H1 (cell line): ENCODE data around the gene APOA1. TPM values are rescaled to one million over a fixed set of nuclear protein-coding genes. Genes with fewer than 3 reads are reported as not detected.

Experiments
- ASH2L ChIP-seq: fragments of 200-600, 300-600 bp; sonication (generic); IDR thresholded peaks from one replicate; pipeline ENCODE4 v1.7.1; 2017; ENCODE audit warnings: low read length
- CBX5 ChIP-seq: fragments of 300-800, 300-1000 bp; sonication (generic); IDR thresholded peaks from 2 replicates; pipeline ENCODE4 v1.7.1; 2016; ENCODE audit warnings: antibody characterized with exemption, low read length, low read depth
- CEBPB ChIP-seq: IDR thresholded peaks from 2 replicates; pipeline ENCODE4 v1.6.1; 2012; ENCODE audit warnings: low read depth, low read length
- EGR1 ChIP-seq: IDR thresholded peaks from 2 replicates; pipeline ENCODE4 v1.6.1; 2011; ENCODE audit warnings: low read depth, low read length, borderline replicate concordance
- GTF2F1 ChIP-seq: IDR thresholded peaks from 2 replicates; pipeline ENCODE4 v1.6.1; 2012; ENCODE audit warnings: low read depth, low read length, improper control_type of control experiment, borderline replicate concordance
- HDAC2 ChIP-seq, 2 experiments: fragments of 300-600 bp in 1 of 2; sonication (generic) in 1 of 2; IDR thresholded peaks; 2 replicates each; pipeline ENCODE4 v1.6.1; 2011 to 2012; ENCODE audit warnings: low read depth in 2 of 2, low read length in 2 of 2, mild to moderate bottlenecking in 2 of 2, moderate library complexity in 2 of 2, borderline replicate concordance in 1 of 2, inconsistent platforms in 1 of 2
- HDAC6 ChIP-seq: IDR thresholded peaks from one replicate; pipeline ENCODE4 v1.7.1; 2012; ENCODE audit warnings: low read depth, mild to moderate bottlenecking, inconsistent platforms, low read length, moderate library complexity
- KDM4A ChIP-seq: IDR thresholded peaks from one replicate; pipeline ENCODE4 v1.7.1; 2012; ENCODE audit warnings: low read depth, mild to moderate bottlenecking, moderate library complexity, low read length, inconsistent platforms; ENCODE audit not compliant: severe bottlenecking
- NRF1 ChIP-seq: IDR thresholded peaks from 2 replicates; pipeline ENCODE4 v1.6.1; 2011; ENCODE audit warnings: mild to moderate bottlenecking, low read depth, low read length, improper control_type of control experiment
- POLR2AphosphoS5 ChIP-seq: IDR thresholded peaks from 2 replicates; pipeline ENCODE4 v1.6.1; 2011; ENCODE audit warnings: low read depth, low read length
- RAD21 ChIP-seq, 2 experiments: IDR thresholded peaks in 1 of 2; conservative IDR thresholded peaks in 1 of 2; 2 replicates each; pipeline ENCODE4 v1.6.1; 2011; ENCODE audit warnings: low read depth in 2 of 2, low read length in 2 of 2, improper control_type of control experiment in 1 of 2, inconsistent platforms in 1 of 2, mild to moderate bottlenecking in 1 of 2, moderate library complexity in 1 of 2
- RBBP5 ChIP-seq: IDR thresholded peaks from 2 replicates; pipeline ENCODE4 v1.7.1; 2012; ENCODE audit warnings: low read depth, mild to moderate bottlenecking, inconsistent platforms, low read length, moderate library complexity, borderline replicate concordance
- SIRT6 ChIP-seq: IDR thresholded peaks from one replicate; pipeline ENCODE4 v1.7.1; 2012; ENCODE audit warnings: low read length, inconsistent platforms
- SRF ChIP-seq: IDR thresholded peaks from 2 replicates; pipeline ENCODE4 v1.6.1; 2011; ENCODE audit warnings: mild to moderate bottlenecking, low read depth, low read length, moderate library complexity
- TAF7 ChIP-seq: optimal IDR thresholded peaks from 2 replicates; pipeline ENCODE3; 2011; ENCODE audit warnings: low read depth, mild to moderate bottlenecking, inconsistent platforms, low read length, moderate library complexity, borderline replicate concordance
- TEAD4 ChIP-seq: IDR thresholded peaks from 2 replicates; pipeline ENCODE4 v1.6.1; 2012; ENCODE audit warnings: low read depth, low read length, inconsistent platforms, mixed read lengths
- polyA plus RNA-seq, 7 experiments: library from polyadenylated mRNA; depleted of rRNA in 3 of 7; stranded (reverse) in 5 of 7; unstranded in 2 of 7; fragments of >200 nt in 5 of 7; fragments of 200-250 nt in 2 of 7; gene quantifications; 1 replicate in 5 of 7; 2 replicates in 1 of 7; 4 replicates in 1 of 7; pipeline versions ENCODE4 v1.2.1 to v1.2.3, GENCODE V29; 2011 to 2013; ENCODE audit warnings: missing spikeins in 2 of 7, mixed read lengths in 2 of 7
- total RNA-seq: library from RNA; stranded (reverse); fragmentation: NEBNext Ultra II Directional; extraction: Animal tissue kit (Norgen Biotek cat#: 25700); gene quantifications from 2 replicates; pipeline ENCODE4 v1.2.1, GENCODE V29; 2021
- TF ChIP-seq, protein P1 (sequence below): IDR thresholded peaks from 2 replicates; pipeline ENCODE4 v1.6.1; 2012; ENCODE audit warnings: inconsistent platforms
- TF ChIP-seq, protein P2 (sequence below): IDR thresholded peaks from 2 replicates; pipeline ENCODE4 v1.6.1; 2012; ENCODE audit warnings: inconsistent platforms

The APOA1 gene
- total and polyA plus RNA-seq, 2 of the 8 experiments (the other 6 are each of a cell fraction or from before 2014, with no cell fraction given), result 0.80 TPM; not detected in 1

DNA sequence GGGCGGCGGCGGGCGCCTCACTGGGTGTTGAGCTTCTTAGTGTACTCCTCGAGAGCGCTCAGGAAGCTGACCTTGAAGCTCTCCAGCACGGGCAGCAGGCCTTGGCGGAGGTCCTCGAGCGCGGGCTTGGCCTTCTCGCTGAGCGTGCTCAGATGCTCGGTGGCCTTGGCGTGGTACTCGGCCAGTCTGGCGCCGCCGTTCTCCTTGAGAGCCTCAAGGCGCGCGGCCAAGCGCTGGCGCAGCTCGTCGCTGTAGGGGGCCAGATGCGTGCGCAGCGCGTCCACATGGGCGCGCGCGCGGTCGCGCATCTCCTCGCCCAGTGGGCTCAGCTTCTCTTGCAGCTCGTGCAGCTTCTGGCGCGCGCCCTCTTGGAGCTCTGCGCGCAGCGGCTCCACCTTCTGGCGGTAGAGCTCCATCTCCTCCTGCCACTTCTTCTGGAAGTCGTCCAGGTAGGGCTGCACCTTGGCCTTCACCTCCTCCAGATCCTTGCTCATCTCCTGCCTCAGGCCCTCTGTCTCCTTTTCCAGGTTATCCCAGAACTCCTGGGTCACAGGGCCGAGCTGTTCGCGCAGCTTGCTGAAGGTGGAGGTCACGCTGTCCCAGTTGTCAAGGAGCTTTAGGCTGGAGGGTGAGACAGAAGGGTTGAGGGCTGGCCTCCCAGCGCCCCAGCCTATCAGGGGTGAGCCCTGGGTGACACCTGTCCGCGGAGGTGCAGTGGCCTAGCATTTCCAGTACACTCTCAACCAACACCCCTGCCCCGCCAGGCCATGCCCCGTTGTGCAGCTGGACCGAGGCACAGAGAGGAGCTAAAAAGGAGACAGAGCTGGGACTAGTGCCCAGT is 1.4 kb downstream of the APOA1 start (continued):
- TF ChIP-seq, protein P1, sequence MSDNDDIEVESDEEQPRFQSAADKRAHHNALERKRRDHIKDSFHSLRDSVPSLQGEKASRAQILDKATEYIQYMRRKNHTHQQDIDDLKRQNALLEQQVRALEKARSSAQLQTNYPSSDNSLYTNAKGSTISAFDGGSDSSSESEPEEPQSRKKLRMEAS, result peak; percentile 87; the same call in 1 of the 2 replicates
- TF ChIP-seq, protein P2, sequence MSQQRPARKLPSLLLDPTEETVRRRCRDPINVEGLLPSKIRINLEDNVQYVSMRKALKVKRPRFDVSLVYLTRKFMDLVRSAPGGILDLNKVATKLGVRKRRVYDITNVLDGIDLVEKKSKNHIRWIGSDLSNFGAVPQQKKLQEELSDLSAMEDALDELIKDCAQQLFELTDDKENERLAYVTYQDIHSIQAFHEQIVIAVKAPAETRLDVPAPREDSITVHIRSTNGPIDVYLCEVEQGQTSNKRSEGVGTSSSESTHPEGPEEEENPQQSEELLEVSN, result peak; percentile 81
- TF ChIP-seq SRF (no peak), TAF7 (no peak), CBX5 (no peak), HDAC6 (no peak), EGR1 (no peak), TEAD4 (no peak), CEBPB (no peak), NRF1 (peak; percentile 45; the same call in 1 of the 2 replicates), HDAC2 (IDR thresholded peaks at IDR 0.05; ENCODE audit: borderline replicate concordance in 1 of 2, low read depth in 2 of 2, low read length in 2 of 2) (peak in 1 of 2 experiments; percentile 85; a peak in 1 of 4 replicates), RBBP5 (0 out of 2 replicates have a peak, but pooled peaks have one; percentile 30), KDM4A (peak; percentile 97), RAD21 (IDR thresholded peaks at IDR 0.05 in 1 of 2, conservative IDR thresholded peaks at IDR 0.05 in 1 of 2; ENCODE audit: low read depth in 2 of 2, low read length in 2 of 2) (peak; percentile 65 to 72), SIRT6 (no peak), GTF2F1 (no peak), POLR2AphosphoS5 (peak; percentile 63), ASH2L (peak; percentile 88)
